ENCODE measurements around the gene ACSS2. TPM values are rescaled to one million over a fixed set of nuclear protein-coding genes. Genes with fewer than 3 reads are reported as not detected.

ACSS2 gene
- total and polyA plus RNA-seq, 7 experiments from 2014 or later, result 14.6 to 51.7 (median 37.5) TPM

- Mint-ChIP-seq H3K36me3 (peaks cover 0 to 40% (median 21%) of the 10 kb centered on the region in 5 donors), H3K27me3 (peaks cover 0 to 3% (median 0%) of the 10 kb centered on the region in 5 donors), H3K4me3 (no peak overlapping the region), H3K27ac (no peak overlapping the region), H3K9me3 (peaks cover 0 to 2% (median 0%) of the 10 kb centered on the region in 11 donors), H3K4me1 (peaks cover 13 to 48% (median 31%) of the 10 kb centered on the region in 7 donors)
- CTCF ChIA-PET, result no interaction called here
- POLR2A ChIA-PET, result interaction anchor here (1.2 kb wide), 1 partner anchor 10 kb away, joined by 5 read pairs; no protein-coding TSS in a partner anchor
- H3K27me3 ChIP-seq (ENCODE audit: control insufficient read depth in 2 of 2, insufficient read depth in 2 of 2, low read length in 2 of 2), result no peaks in the 10 kb centered on the region
- no peak overlapping the region for H3K27ac ChIP-seq (ENCODE audit: low read depth, low read length)
- H3K4me1 ChIP-seq (ENCODE audit: control insufficient read depth in 2 of 2, insufficient read depth in 2 of 2, low read length in 2 of 2), result peaks cover 0 to 6% of the 10 kb centered on the region in 2 donors
- no peak for ATAC-seq
- peaks cover 0 to 27% (median 0%) of the 10 kb centered on the region in 3 experiments for H3K36me3 ChIP-seq (ENCODE audit: control insufficient read depth in 2 of 3, insufficient read depth in 3 of 3, low read length in 3 of 3)
- intact Hi-C loops (cut with micrococcal nuclease), result no loop called here
- DNase-seq, result no peak
- H3K9me3 ChIP-seq (ENCODE audit: control insufficient read depth in 2 of 3, low read length in 3 of 3), result no peaks in the 10 kb centered on the region
- no peak overlapping the region for H3K4me3 ChIP-seq (ENCODE audit: low read length)
Observed at GRCh38 chr20:34887023-34887422, 10.6 kb downstream of the ACSS2 start.

GRCh38 chr20:34888468-34888867 is 12.1 kb downstream of the ACSS2 start:
- H3K27ac Mint-ChIP-seq, result peak overlapping the region in 5 of 9 donors; percentile 0 to 14 (median 7)
- Histone ChIP-seq H3K9me3 (ENCODE audit: control insufficient read depth in 2 of 3, low read length in 3 of 3) (no peaks in the 10 kb centered on the region), H3K27me3 (ENCODE audit: control insufficient read depth in 2 of 2, insufficient read depth in 2 of 2, low read length in 2 of 2) (no peaks in the 10 kb centered on the region), H3K4me1 (ENCODE audit: control insufficient read depth in 2 of 2, insufficient read depth in 2 of 2, low read length in 2 of 2) (peaks cover 0 to 13% of the 10 kb centered on the region in 2 donors), H3K4me3 (ENCODE audit: low read length) (no peak overlapping the region), H3K36me3 (ENCODE audit: control insufficient read depth in 2 of 3, insufficient read depth in 3 of 3, low read length in 3 of 3) (peaks cover 0 to 16% (median 0%) of the 10 kb centered on the region in 3 experiments), H3K27ac (ENCODE audit: low read depth, low read length) (no peak overlapping the region)
- CTCF ChIA-PET, result interaction anchor here (0.8 to 1.1 kb wide), 2 partner anchors 13 to 16 kb away, joined by 3 to 4 read pairs; partner anchors contain the start of gene GGT7
- H3K9me3 Mint-ChIP-seq, result peaks cover 0 to 2% (median 0%) of the 10 kb centered on the region in 11 donors
- DNase-seq, result no peak
- no peak for ATAC-seq
- peaks cover 0 to 3% (median 0%) of the 10 kb centered on the region in 5 donors for H3K27me3 Mint-ChIP-seq
- H3K36me3 Mint-ChIP-seq, result peaks cover 0 to 30% (median 10%) of the 10 kb centered on the region in 5 donors
- H3K4me1 Mint-ChIP-seq, result peaks cover 16 to 48% (median 43%) of the 10 kb centered on the region in 7 donors
- POLR2A ChIA-PET, result interaction anchor here (0.6 to 0.7 kb wide), 2 partner anchors 169 to 206 kb away, joined by 3 to 4 read pairs; no protein-coding TSS in a partner anchor
- intact Hi-C loops (cut with micrococcal nuclease), result no loop called here
- no peak overlapping the region for H3K4me3 Mint-ChIP-seq

- Mint-ChIP-seq H3K4me1 (peaks cover 19 to 55% (median 43%) of the 10 kb centered on the region in 7 donors), H3K9me3 (peaks cover 0 to 2% (median 0%) of the 10 kb centered on the region in 11 donors), H3K27me3 (peaks cover 0 to 3% (median 0%) of the 10 kb centered on the region in 5 donors), H3K4me3 (peak overlapping the region in 6 of 10 donors; percentile 3 to 55 (median 45)), H3K27ac (peak overlapping the region in 8 of 9 donors; percentile 58 to 87 (median 78)), H3K36me3 (peaks cover 0 to 26% (median 8%) of the 10 kb centered on the region in 5 donors)
- peaks cover 0 to 13% of the 10 kb centered on the region in 2 donors for H3K4me1 ChIP-seq (ENCODE audit: control insufficient read depth in 2 of 2, insufficient read depth in 2 of 2, low read length in 2 of 2)
- ChIA-PET CTCF (no interaction called here), POLR2A (interaction anchor here (1.0 kb wide), 1 partner anchor 19 kb away, joined by 3 read pairs; the partner anchor contains the start of gene GGT7)
- no peak overlapping the region for H3K4me3 ChIP-seq (ENCODE audit: low read length)
- no peaks in the 10 kb centered on the region for H3K27me3 ChIP-seq (ENCODE audit: control insufficient read depth in 2 of 2, insufficient read depth in 2 of 2, low read length in 2 of 2)
- peak; percentile 89 for ATAC-seq
- no peaks in the 10 kb centered on the region for H3K9me3 ChIP-seq (ENCODE audit: control insufficient read depth in 2 of 3, low read length in 3 of 3)
- H3K36me3 ChIP-seq (ENCODE audit: control insufficient read depth in 2 of 3, insufficient read depth in 3 of 3, low read length in 3 of 3), result peaks cover 0 to 3% (median 0%) of the 10 kb centered on the region in 3 experiments
- DNase-seq, result peak in 4 of 9 donors; percentile 30 to 40 (median 38)
- intact Hi-C loops (cut with micrococcal nuclease), result loop anchor here in 1 of 2 donors (1.0 kb wide), 1 partner anchor 15 kb away; the partner anchor contains the start of gene ACSS2
- H3K27ac ChIP-seq (ENCODE audit: low read depth, low read length), result peak overlapping the region; percentile 3
Observed at GRCh38 chr20:34891166-34892062, 15.0 kb downstream of the ACSS2 start.

GRCh38 chr20:34892671-34893070 is 16.3 kb downstream of the ACSS2 start:
- peaks cover 0 to 13% of the 10 kb centered on the region in 2 donors for H3K4me1 ChIP-seq (ENCODE audit: control insufficient read depth in 2 of 2, insufficient read depth in 2 of 2, low read length in 2 of 2)
- POLR2A ChIA-PET, result no interaction called here
- Mint-ChIP-seq H3K27me3 (peaks cover 0 to 3% (median 0%) of the 10 kb centered on the region in 5 donors), H3K36me3 (peaks cover 0 to 26% (median 10%) of the 10 kb centered on the region in 5 donors), H3K27ac (peak overlapping the region in 7 of 9 donors; percentile 20 to 87 (median 77)), H3K4me1 (peaks cover 21 to 57% (median 43%) of the 10 kb centered on the region in 7 donors), H3K9me3 (peaks cover 0 to 2% (median 0%) of the 10 kb centered on the region in 11 donors), H3K4me3 (peak overlapping the region in 1 of 10 donors; percentile 51)
- no peak for DNase-seq
- intact Hi-C loops (cut with micrococcal nuclease), result no loop called here
- CTCF ChIA-PET, result interaction anchor here (0.6 kb wide), 2 partner anchors 17 to 818 kb away, joined by 3 to 6 read pairs; no protein-coding TSS in a partner anchor
- H3K27ac ChIP-seq (ENCODE audit: low read depth, low read length), result no peak overlapping the region
- ATAC-seq, result no peak
- H3K4me3 ChIP-seq (ENCODE audit: low read length), result no peak overlapping the region
- no peaks in the 10 kb centered on the region for H3K9me3 ChIP-seq (ENCODE audit: control insufficient read depth in 2 of 3, low read length in 3 of 3)
- H3K36me3 ChIP-seq (ENCODE audit: control insufficient read depth in 2 of 3, insufficient read depth in 3 of 3, low read length in 3 of 3), result no peaks in the 10 kb centered on the region
- H3K27me3 ChIP-seq (ENCODE audit: control insufficient read depth in 2 of 2, insufficient read depth in 2 of 2, low read length in 2 of 2), result no peaks in the 10 kb centered on the region

- Mint-ChIP-seq H3K4me3 (no peak overlapping the region), H3K4me1 (peaks cover 21 to 53% (median 34%) of the 10 kb centered on the region in 7 donors), H3K9me3 (no peaks in the 10 kb centered on the region), H3K27me3 (no peaks in the 10 kb centered on the region), H3K36me3 (peaks cover 0 to 28% (median 9%) of the 10 kb centered on the region in 5 donors), H3K27ac (no peak overlapping the region)
- H3K27ac ChIP-seq (ENCODE audit: low read depth, low read length), result no peak overlapping the region
- H3K27me3 ChIP-seq (ENCODE audit: control insufficient read depth in 2 of 2, insufficient read depth in 2 of 2, low read length in 2 of 2), result no peaks in the 10 kb centered on the region
- DNase-seq (no peak), ATAC-seq (no peak)
- no peaks in the 10 kb centered on the region for H3K36me3 ChIP-seq (ENCODE audit: control insufficient read depth in 2 of 3, insufficient read depth in 3 of 3, low read length in 3 of 3)
- peaks cover 0 to 13% of the 10 kb centered on the region in 2 donors for H3K4me1 ChIP-seq (ENCODE audit: control insufficient read depth in 2 of 2, insufficient read depth in 2 of 2, low read length in 2 of 2)
- H3K4me3 ChIP-seq (ENCODE audit: low read length), result no peak overlapping the region
- intact Hi-C loops (cut with micrococcal nuclease), result no loop called here
- H3K9me3 ChIP-seq (ENCODE audit: control insufficient read depth in 2 of 3, low read length in 3 of 3), result no peaks in the 10 kb centered on the region
- CTCF ChIA-PET, result no interaction called here
- POLR2A ChIA-PET, result no interaction called here
Observed at GRCh38 chr20:34894723-34895122, 18.3 kb downstream of the ACSS2 start.

- Mint-ChIP-seq H3K4me3 (no peak overlapping the region), H3K27me3 (no peaks in the 10 kb centered on the region), H3K36me3 (peaks cover 0 to 32% (median 12%) of the 10 kb centered on the region in 5 donors), H3K4me1 (peaks cover 18 to 48% (median 26%) of the 10 kb centered on the region in 7 donors), H3K9me3 (no peaks in the 10 kb centered on the region), H3K27ac (no peak overlapping the region)
- intact Hi-C loops (cut with micrococcal nuclease), result no loop called here
- H3K4me3 ChIP-seq (ENCODE audit: low read length), result no peak overlapping the region
- ATAC-seq (no peak), DNase-seq (no peak)
- H3K27me3 ChIP-seq (ENCODE audit: control insufficient read depth in 2 of 2, insufficient read depth in 2 of 2, low read length in 2 of 2), result no peaks in the 10 kb centered on the region
- no peaks in the 10 kb centered on the region for H3K9me3 ChIP-seq (ENCODE audit: control insufficient read depth in 2 of 3, low read length in 3 of 3)
- POLR2A ChIA-PET, result no interaction called here
- CTCF ChIA-PET, result interaction anchor here (0.6 kb wide), 1 partner anchor 15 kb away, joined by 4 read pairs; no protein-coding TSS in a partner anchor
- no peak overlapping the region for H3K27ac ChIP-seq (ENCODE audit: low read depth, low read length)
- no peaks in the 10 kb centered on the region for H3K36me3 ChIP-seq (ENCODE audit: control insufficient read depth in 2 of 3, insufficient read depth in 3 of 3, low read length in 3 of 3)
- peaks cover 0 to 13% of the 10 kb centered on the region in 2 donors for H3K4me1 ChIP-seq (ENCODE audit: control insufficient read depth in 2 of 2, insufficient read depth in 2 of 2, low read length in 2 of 2)
Observed at GRCh38 chr20:34895465-34895864, 19.1 kb downstream of the ACSS2 start.
